NCI-H82 treated with DMSO at 0.1 percent for 48 hours (cell line): ENCODE results near the gene XXYLT1.

Source experiments
- DNase-seq: peaks from one replicate; lab custom pipeline; 2025; ENCODE audit not compliant: unreplicated experiment; lab: John Stamatoyannopoulos, UW

The XXYLT1 gene

GRCh38 chr3:195251336-195252065 lies 19.5 kb downstream of the XXYLT1 start:
- DNase-seq, result no peak

GRCh38 chr3:195250473-195251251 lies 20.3 kb downstream of the XXYLT1 start:
- DNase-seq, result no peak

- no peak for DNase-seq
Measured at GRCh38 chr3:195249858-195250464, 21.0 kb downstream of the XXYLT1 start.

GRCh38 chr3:195249057-195249770 lies 21.7 kb downstream of the XXYLT1 start:
- DNase-seq, result no peak

GRCh38 chr3:195248281-195248680 lies 22.7 kb downstream of the XXYLT1 start:
- no peak for DNase-seq

- DNase-seq, result no peak
Measured at GRCh38 chr3:195247863-195248189, 23.1 kb downstream of the XXYLT1 start.

- DNase-seq, result no peak
Measured at GRCh38 chr3:195247086-195247862, 23.7 kb downstream of the XXYLT1 start.

- DNase-seq, result peak; percentile 61
Measured at GRCh38 chr3:195246581-195246995, 24.4 kb downstream of the XXYLT1 start.

- no peak for DNase-seq
Measured at GRCh38 chr3:195245531-195245951, 25.4 kb downstream of the XXYLT1 start.

GRCh38 chr3:195241592-195242355 lies 29.2 kb downstream of the XXYLT1 start:
- DNase-seq, result no peak

- DNase-seq, result no peak
Measured at GRCh38 chr3:195240939-195241338, 30.0 kb downstream of the XXYLT1 start.

GRCh38 chr3:195240171-195240701 lies 30.7 kb downstream of the XXYLT1 start:
- DNase-seq, result no peak

- DNase-seq, result no peak
Measured at GRCh38 chr3:195239121-195239520, 31.8 kb downstream of the XXYLT1 start.

- DNase-seq, result no peak
Measured at GRCh38 chr3:195238586-195239118, 32.3 kb downstream of the XXYLT1 start.

- DNase-seq, result no peak
Measured at GRCh38 chr3:195238081-195238571, 32.8 kb downstream of the XXYLT1 start.

GRCh38 chr3:195236801-195237570 lies 34.0 kb downstream of the XXYLT1 start:
- DNase-seq, result no peak

- DNase-seq, result no peak
Measured at GRCh38 chr3:195236076-195236798, 34.7 kb downstream of the XXYLT1 start.

GRCh38 chr3:195230244-195230643 lies 40.7 kb downstream of the XXYLT1 start:
- no peak for DNase-seq
